GM19023 (cell line): ENCODE results near the gene GARS1.
"Not testable (repeated sequence)": the region's sequence is repeated elsewhere in the genome, so short reads cannot be mapped to it uniquely, and the experiment has no call there.

Source experiments
- ATAC-seq: cut with Tn5 transposase; IDR thresholded peaks from one replicate; pipeline ENCODE4 v1.9.1; 2021; ENCODE audit warnings: mild to moderate bottlenecking, moderate library complexity; ENCODE audit not compliant: unreplicated experiment

The GARS1 gene

GRCh38 chr7:30618961-30619360 is 24.3 kb downstream of the GARS1 start:
- ATAC-seq, result no peak

GRCh38 chr7:30625283-30625682 is 30.6 kb downstream of the GARS1 start:
- ATAC-seq, result no peak

- no peak for ATAC-seq
Measured at GRCh38 chr7:30627026-30627425, 32.3 kb downstream of the GARS1 start.

- ATAC-seq, result no peak
Measured at GRCh38 chr7:30630986-30631385, 36.3 kb downstream of the GARS1 start.

GRCh38 chr7:30633223-30633622 is 38.5 kb downstream of the GARS1 start:
- ATAC-seq, result no peak

- no peak for ATAC-seq
Measured at GRCh38 chr7:30634193-30634626, 39.5 kb downstream of the GARS1 start.

- no peak for ATAC-seq
Measured at GRCh38 chr7:30634634-30635201, 40.0 kb downstream of the GARS1 start.

- no peak for ATAC-seq
Measured at GRCh38 chr7:30635798-30636197, 41.1 kb downstream of the GARS1 start.

- not testable (repeated sequence) for ATAC-seq
Measured at GRCh38 chr7:30642322-30642721, 47.6 kb downstream of the GARS1 start.

- no peak for ATAC-seq
Measured at GRCh38 chr7:30642789-30643188, 48.1 kb downstream of the GARS1 start.

GRCh38 chr7:30644286-30644955 is 49.7 kb downstream of the GARS1 start:
- no peak for ATAC-seq

- ATAC-seq, result no peak
Measured at GRCh38 chr7:30645661-30646060, 51.0 kb downstream of the GARS1 start.

- ATAC-seq, result no peak
Measured at GRCh38 chr7:30646154-30646553, 51.5 kb downstream of the GARS1 start.

- no peak for ATAC-seq
Measured at GRCh38 chr7:30647589-30648364, 53.1 kb downstream of the GARS1 start.

- no peak for ATAC-seq
Measured at GRCh38 chr7:30648744-30649540, 54.3 kb downstream of the GARS1 start.

- ATAC-seq, result no peak
Measured at GRCh38 chr7:30649717-30650420, 55.2 kb downstream of the GARS1 start.

- no peak for ATAC-seq
Measured at GRCh38 chr7:30650421-30650808, 55.7 kb downstream of the GARS1 start.

GRCh38 chr7:30652132-30652531 is 57.5 kb downstream of the GARS1 start:
- ATAC-seq, result no peak

GRCh38 chr7:30652698-30653641 is 58.3 kb downstream of the GARS1 start:
- no peak for ATAC-seq
